Chondrocyte (in vitro differentiated cells): ENCODE measurements around the gene TMEM135. TPM values are rescaled to one million over a fixed set of nuclear protein-coding genes. Genes with fewer than 3 reads are reported as not detected.

Experiments used
- DNase-seq: peaks from one replicate; pipeline ENCODE4 v3.0.0; 2021; ENCODE audit warnings: mixed read lengths, low spot score
- H3K27ac Mint-ChIP-seq: one replicate; pipeline ENCODE4 v1.8.0; 2021; ENCODE audit warnings: mild to moderate bottlenecking, moderate library complexity, mixed read lengths; ENCODE audit not compliant: unreplicated experiment
- H3K27me3 Mint-ChIP-seq: 2 replicates; pipeline ENCODE4 v1.8.0; 2021; ENCODE audit warnings: low read depth, mixed read lengths
- H3K36me3 Mint-ChIP-seq: 2 replicates; pipeline ENCODE4 v1.8.0; 2021; ENCODE audit warnings: low read depth, mixed read lengths
- H3K4me1 Mint-ChIP-seq: 2 replicates; pipeline ENCODE4 v1.8.0; 2021; ENCODE audit warnings: low read depth, mild to moderate bottlenecking, mixed read lengths
- H3K4me3 Mint-ChIP-seq: one replicate; pipeline ENCODE4 v1.8.0; 2021; ENCODE audit warnings: mild to moderate bottlenecking, moderate library complexity, mixed read lengths; ENCODE audit not compliant: unreplicated experiment
- H3K9me3 Mint-ChIP-seq: 2 replicates; pipeline ENCODE4 v1.8.0; 2021; ENCODE audit warnings: low read depth, mixed read lengths
- total RNA-seq: library from RNA; stranded (reverse); gene quantifications from 3 replicates; pipeline ENCODE4 v1.2.1, GENCODE V29; 2021
- TF ChIP-seq, protein P1 (sequence below): fragments of 200-600 bp; sonication (generic); IDR thresholded peaks from 2 replicates; pipeline ENCODE4 v1.5.0; 2021; ENCODE audit warnings: antibody characterized with exemption, mild to moderate bottlenecking, moderate library complexity

TMEM135 gene
- total RNA-seq, 1 donor from 2014 or later, result 13.3 TPM

DNA sequence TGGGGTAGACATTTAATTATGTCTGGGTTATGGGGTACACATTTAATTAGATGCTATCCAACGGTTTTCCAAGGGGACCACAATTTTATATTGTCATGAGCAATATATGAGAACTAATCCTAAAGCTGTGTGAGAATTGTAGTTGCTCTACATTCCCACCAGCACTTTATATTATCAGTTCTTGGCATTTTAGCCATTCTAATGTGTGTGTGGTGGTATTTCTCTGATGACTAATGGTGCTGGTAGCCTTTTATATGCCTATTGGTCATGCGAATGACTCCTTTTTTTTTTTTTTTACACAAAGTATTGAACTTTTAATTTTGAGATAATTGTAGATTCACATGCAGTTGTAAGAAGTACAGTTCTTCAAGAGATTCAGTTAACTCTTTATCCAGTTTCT, 26.2 kb downstream of the TMEM135 start:
- Mint-ChIP-seq H3K4me3 (no peak overlapping the region), H3K27me3 (no peaks in the 10 kb centered on the region), H3K27ac (no peak overlapping the region), H3K9me3 (peaks cover 3% of the 10 kb centered on the region), H3K4me1 (peaks cover 13% of the 10 kb centered on the region), H3K36me3 (no peaks in the 10 kb centered on the region)
- TF ChIP-seq, protein P1, sequence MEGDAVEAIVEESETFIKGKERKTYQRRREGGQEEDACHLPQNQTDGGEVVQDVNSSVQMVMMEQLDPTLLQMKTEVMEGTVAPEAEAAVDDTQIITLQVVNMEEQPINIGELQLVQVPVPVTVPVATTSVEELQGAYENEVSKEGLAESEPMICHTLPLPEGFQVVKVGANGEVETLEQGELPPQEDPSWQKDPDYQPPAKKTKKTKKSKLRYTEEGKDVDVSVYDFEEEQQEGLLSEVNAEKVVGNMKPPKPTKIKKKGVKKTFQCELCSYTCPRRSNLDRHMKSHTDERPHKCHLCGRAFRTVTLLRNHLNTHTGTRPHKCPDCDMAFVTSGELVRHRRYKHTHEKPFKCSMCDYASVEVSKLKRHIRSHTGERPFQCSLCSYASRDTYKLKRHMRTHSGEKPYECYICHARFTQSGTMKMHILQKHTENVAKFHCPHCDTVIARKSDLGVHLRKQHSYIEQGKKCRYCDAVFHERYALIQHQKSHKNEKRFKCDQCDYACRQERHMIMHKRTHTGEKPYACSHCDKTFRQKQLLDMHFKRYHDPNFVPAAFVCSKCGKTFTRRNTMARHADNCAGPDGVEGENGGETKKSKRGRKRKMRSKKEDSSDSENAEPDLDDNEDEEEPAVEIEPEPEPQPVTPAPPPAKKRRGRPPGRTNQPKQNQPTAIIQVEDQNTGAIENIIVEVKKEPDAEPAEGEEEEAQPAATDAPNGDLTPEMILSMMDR, result no peak
- no peak for DNase-seq

DNA sequence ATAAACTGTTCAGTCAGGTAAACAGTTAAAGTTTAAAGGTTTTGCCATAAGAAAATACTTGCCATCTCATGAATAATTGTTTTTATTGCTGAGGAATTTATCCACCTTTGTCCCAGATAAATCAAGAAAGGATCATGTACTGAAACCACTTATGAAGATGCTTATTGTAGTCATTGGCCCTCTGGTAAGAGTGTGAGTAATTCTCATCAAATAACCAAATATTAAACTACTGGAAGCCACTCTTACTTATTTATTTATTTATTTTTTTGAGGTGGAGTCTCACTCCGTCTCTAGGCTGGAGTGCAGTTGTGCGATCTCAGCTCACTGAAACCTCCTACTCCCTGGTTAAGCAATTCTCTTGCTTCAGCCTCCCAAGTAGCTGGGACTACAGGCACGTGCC, 35.1 kb downstream of the TMEM135 start:
- DNase-seq, result no peak
- no peak overlapping the region for H3K4me3 Mint-ChIP-seq
- H3K9me3 Mint-ChIP-seq, result peaks cover 10% of the 10 kb centered on the region
- H3K27ac Mint-ChIP-seq, result no peak overlapping the region
- TF ChIP-seq, protein P1, result no peak
- no peaks in the 10 kb centered on the region for H3K27me3 Mint-ChIP-seq
- H3K36me3 Mint-ChIP-seq, result peaks cover 21% of the 10 kb centered on the region
- H3K4me1 Mint-ChIP-seq, result no peaks in the 10 kb centered on the region

DNA sequence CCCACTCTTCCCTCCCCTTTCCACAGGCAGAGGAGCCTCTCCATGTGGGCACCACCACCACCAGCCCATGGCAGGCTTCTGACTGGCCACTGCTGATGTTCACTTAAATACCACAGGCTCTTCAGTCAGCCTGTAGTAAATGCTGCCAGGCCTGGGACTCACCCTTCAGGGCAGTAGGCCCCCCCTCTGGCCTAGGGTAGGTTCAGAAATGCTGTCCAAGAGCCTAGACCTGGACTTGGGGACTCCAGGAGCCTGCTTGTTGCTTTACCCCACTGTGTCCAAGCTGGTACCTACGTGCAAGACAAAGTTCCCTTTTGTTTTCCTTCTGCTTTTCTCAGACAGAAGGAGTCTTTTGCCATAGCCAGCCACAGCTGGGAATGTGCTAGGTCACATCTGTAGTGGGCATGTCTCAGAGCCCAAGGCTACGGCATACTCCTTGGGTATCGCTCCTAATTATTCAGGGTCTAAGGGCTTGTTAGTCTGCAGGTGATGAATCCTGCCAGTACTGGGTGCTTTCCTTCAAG, 38.6 kb downstream of the TMEM135 start:
- Mint-ChIP-seq H3K36me3 (peaks cover 19% of the 10 kb centered on the region), H3K9me3 (peaks cover 10% of the 10 kb centered on the region), H3K27ac (no peak overlapping the region), H3K4me1 (no peaks in the 10 kb centered on the region), H3K27me3 (no peaks in the 10 kb centered on the region), H3K4me3 (no peak overlapping the region)
- DNase-seq, result no peak
- TF ChIP-seq, protein P1, result no peak

DNA sequence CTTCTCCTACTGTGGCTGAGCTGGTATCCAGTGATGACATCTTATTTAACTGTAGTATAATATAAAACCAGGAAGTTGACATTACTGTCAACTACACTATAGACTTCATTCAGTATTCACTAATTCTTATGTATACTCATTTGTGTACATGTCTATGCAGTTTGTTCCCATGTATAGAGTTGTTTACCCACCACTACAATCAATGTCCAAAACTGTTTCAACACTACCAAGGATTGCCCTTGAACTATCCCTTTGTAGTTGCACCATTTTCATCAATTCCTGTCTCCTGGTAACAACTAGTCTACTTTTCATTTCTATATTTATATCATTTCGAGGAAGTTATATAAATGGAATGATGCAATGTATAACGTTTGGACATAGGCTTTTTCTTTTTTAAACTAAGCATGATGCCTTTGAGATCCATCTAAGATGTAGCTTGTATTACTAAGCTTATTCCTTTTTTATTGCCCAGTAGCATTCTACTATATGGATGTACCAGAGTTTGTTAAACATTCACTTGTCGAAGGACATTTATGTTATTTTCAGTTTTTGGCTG, 39.2 kb downstream of the TMEM135 start:
- Mint-ChIP-seq H3K27me3 (no peaks in the 10 kb centered on the region), H3K27ac (no peak overlapping the region), H3K9me3 (peaks cover 10% of the 10 kb centered on the region), H3K4me3 (no peak overlapping the region), H3K36me3 (peaks cover 18% of the 10 kb centered on the region), H3K4me1 (no peaks in the 10 kb centered on the region)
- no peak for DNase-seq
- TF ChIP-seq, protein P1, result no peak

DNA sequence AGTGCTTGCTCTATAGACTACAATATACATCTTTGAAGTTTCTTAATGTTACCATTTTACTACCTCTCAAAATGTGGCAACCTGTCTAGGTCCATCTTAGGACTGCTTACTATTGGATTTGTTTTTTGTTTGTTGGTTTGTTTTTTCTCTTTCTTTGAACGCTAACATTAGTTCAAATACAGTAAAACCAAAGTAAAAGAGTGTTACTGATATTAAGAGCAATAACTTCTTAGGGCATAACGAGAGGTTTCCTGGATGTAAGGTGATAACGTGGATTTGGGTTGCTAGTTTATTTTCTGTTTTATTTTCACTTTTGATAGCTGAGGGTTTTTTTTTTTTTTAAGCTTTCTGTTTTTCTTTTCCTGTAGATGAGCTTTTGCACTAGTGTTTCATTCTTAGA, 43.6 kb downstream of the TMEM135 start:
- no peak overlapping the region for H3K4me3 Mint-ChIP-seq
- H3K9me3 Mint-ChIP-seq, result peaks cover 10% of the 10 kb centered on the region
- H3K4me1 Mint-ChIP-seq, result no peaks in the 10 kb centered on the region
- no peak for DNase-seq
- TF ChIP-seq, protein P1, result no peak
- H3K36me3 Mint-ChIP-seq, result peaks cover 11% of the 10 kb centered on the region
- H3K27ac Mint-ChIP-seq, result no peak overlapping the region
- H3K27me3 Mint-ChIP-seq, result no peaks in the 10 kb centered on the region
